Amygdala (tissue), 56 donors: ENCODE measurements around the gene CCL17.

Experiments used
- DNase-seq, 56 donors: peaks; one replicate each; lab custom pipeline; 2025; lab: John Stamatoyannopoulos, UW

Gene CCL17

DNA sequence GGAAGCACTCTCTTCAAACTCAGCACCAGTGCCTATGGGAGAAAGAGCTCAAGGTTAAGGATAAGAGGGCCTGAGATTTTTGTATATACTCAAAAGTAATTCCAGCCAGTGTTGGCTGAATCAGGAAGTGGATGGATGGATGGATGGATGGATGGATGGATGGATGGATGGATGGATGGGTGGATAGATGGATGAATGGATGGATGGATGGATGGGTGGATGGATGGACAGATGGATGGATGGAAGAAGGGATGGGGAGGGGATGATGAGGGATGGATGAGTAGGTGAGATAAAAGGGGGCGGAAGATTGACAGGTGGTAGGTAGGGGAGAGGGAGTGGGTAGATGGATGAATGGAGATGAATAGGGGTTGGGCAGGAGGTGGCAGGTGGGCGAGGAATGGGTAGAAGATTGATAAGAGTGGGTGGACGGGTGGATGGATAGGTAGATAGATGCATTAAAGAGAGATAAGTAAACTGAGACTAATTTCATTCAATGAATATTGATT lies 28.2 kb upstream of the CCL17 start:
- no peak for DNase-seq

DNA sequence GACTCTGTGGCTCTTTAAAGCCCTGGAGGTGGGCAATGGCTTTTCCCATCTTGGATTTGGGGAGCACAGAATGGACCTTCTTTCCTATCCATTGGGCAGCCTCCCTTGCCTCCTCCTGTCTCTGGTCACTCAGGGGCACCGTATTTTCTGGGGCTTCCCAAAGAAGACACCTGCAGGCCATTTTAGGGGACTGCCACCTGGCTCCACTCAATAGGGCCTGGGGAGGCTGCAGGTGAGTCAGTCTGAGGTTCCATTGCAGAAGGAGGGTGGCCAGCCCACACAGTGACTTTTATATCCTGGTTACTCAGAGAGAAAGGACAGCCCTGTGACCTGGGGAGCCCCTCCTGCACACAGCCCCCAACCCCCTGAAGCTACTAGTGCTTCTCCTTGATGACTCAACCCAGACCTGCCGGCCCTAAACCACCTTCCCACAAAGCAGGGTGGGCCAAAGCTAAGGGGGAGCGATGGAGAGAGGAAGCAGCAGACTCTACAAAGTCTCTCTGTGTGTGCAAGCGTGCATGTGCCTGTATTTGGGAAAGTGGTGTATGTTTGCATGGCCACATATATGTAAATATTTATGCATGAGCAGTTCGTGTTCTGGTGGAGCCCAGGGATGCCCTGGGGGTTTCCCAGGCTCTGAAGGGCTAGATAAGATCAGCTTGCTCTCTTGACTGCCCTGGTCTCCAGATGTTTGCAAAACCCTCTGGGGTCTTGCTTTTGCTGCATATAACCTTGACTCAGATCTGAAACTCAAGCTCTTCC lies 27.3 kb upstream of the CCL17 start:
- DNase-seq, result no peak

- no peak for DNase-seq
Measured at GRCh38 chr16:57379579-57379978, 25.0 kb upstream of the CCL17 start.

GRCh38 chr16:57380671-57381462 lies 23.7 kb upstream of the CCL17 start:
- peak in 4 of 56 donors; percentile 16 to 41 (median 29) for DNase-seq

GRCh38 chr16:57381791-57382534 lies 22.6 kb upstream of the CCL17 start:
- DNase-seq, result no peak

DNA sequence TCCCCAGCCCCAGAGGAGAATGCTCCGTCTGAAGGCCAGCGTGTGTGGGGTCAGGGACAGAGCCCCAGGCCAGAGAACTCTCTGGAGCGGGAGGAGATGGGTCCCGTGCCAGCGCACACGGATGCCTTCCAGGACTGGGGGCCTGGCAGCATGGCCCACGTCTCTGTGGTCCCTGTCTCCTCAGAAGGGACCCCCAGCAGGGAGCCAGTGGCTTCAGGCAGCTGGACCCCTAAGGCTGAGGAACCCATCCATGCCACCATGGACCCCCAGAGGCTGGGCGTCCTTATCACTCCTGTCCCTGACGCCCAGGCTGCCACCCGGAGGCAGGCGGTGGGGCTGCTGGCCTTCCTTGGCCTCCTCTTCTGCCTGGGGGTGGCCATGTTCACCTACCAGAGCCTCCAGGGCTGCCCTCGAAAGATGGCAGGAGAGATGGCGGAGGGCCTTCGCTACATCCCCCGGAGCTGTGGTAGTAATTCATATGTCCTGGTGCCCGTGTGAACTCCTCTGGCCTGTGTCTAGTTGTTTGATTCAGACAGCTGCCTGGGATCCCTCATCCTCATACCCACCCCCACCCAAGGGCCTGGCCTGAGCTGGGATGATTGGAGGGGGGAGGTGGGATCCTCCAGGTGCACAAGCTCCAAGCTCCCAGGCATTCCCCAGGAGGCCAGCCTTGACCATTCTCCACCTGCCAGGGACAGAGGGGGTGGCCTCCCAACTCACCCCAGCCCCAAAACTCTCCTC lies 21.9 kb upstream of the CCL17 start:
- no peak for DNase-seq

- DNase-seq, result no peak
Measured at GRCh38 chr16:57383276-57384247, 21.0 kb upstream of the CCL17 start.

DNA sequence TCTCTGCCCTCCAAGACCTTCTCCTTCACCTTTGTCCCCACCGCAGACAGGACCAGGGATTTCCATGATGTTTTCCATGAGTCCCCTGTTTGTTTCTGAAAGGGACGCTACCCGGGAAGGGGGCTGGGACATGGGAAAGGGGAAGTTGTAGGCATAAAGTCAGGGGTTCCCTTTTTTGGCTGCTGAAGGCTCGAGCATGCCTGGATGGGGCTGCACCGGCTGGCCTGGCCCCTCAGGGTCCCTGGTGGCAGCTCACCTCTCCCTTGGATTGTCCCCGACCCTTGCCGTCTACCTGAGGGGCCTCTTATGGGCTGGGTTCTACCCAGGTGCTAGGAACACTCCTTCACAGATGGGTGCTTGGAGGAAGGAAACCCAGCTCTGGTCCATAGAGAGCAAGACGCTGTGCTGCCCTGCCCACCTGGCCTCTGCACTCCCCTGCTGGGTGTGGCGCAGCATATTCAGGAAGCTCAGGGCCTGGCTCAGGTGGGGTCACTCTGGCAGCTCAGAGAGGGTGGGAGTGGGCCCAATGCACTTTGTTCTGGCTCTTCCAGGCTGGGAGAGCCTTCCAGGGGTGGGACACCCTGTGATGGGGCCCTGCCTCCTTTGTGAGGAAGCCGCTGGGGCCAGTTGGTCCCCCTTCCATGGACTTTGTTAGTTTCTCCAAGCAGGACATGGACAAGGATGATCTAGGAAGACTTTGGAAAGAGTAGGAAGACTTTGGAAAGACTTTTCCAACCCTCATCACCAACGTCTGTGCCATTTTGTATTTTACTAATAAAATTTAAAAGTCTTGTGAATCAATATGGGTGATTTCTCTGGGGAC lies 20.1 kb upstream of the CCL17 start:
- peak in 2 of 56 donors; percentile 14 to 35 for DNase-seq

- no peak for DNase-seq
Measured at GRCh38 chr16:57385083-57385482, 19.5 kb upstream of the CCL17 start.

DNA sequence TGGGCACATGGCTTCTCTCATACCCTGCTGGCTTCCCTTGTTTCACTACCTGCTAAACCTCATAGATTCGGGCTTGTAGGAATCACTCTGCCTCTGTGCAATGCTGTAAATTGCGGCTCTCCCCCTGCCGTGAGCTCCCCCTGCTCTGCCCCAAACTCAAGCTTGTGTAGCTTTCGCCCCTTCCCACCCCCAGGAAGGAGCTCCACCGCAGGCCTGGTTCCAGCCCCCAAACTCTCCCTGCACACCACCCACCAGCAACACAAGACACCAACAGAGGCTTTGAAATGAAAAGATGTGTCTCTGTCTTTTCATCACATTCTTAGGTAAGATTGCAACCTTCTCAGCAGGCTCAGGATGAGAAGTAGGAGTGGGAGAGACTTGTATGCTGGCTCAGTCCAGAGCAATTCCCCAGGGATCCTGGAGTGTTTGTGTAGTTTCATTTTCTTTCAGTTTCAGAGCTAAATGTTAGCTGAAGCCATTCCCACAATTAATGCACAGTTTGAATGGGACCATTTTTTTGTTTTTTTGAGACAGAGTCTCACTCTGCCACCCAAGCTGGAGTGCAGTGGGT lies 18.1 kb upstream of the CCL17 start:
- DNase-seq, result no peak

- no peak for DNase-seq
Measured at GRCh38 chr16:57387598-57388354, 16.8 kb upstream of the CCL17 start.

GRCh38 chr16:57388359-57389086 lies 16.0 kb upstream of the CCL17 start:
- DNase-seq, result no peak

DNA sequence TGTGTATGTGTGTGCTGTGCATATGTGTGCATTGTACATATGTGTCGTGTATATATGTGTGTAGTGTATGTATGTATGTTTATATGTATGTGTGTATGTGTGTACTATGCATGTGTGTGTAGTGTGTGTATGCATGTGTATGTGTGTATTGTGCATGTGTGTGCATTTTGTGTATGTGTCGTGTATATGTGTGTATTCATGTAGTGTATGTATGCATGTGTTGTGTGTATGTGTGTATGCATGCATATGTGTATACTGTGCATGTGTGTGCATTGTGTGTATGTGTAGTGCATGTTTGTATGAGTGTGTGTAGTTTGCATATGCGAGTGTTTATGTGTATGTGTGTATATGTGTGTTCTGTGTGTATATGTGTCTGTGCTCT lies 15.5 kb upstream of the CCL17 start:
- no peak for DNase-seq

DNA sequence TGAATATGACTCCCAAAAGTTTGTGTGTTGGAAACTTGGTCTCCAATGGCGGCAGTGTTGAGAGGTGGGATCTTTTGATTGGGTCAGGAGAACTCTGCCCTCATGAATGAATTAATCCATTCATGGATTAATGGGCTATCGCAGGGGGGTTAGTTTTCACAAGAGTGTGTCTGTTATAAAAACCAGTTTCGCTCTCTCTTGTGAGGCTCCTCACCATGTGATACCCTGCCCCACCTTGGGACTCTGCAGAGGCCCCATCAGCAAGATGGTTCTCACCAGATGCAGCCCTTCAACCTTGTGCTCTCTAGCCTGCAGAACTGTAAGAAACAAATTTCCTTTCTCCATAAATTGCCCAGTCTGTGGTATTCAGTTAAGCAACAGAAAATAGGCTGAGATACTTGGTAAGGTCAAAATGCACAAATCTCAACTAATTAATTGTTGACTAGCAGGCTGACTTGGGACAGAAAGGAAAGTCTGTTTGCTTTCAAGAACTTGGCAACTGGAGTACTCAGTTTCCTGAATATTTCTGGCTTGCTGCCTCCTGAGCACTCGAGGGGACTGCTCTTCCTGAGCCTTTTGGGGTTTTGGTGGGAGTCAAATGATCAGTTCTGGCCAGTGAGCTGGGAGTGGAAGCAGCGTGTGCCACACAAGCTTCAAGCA lies 13.8 kb upstream of the CCL17 start:
- DNase-seq, result no peak

DNA sequence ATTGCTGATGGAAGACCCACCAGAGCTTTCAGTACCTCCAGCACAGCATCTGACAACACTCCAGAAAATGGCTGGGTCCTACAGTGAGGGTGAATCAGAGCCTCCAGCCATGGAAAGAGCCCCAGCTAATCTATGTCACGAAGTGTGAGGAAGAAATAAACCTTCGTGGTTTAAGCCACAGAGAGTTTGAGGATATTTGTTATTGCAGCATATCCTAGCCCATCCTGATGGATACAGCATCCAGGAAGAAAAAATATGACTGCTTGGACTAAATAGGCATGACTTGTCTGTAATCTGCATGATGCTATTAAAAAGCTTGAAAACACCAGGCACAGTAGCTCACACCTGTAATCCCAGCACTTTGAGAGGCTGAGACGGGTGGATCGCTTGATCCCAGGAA lies 13.3 kb upstream of the CCL17 start:
- no peak for DNase-seq

- DNase-seq, result no peak
Measured at GRCh38 chr16:57391708-57392107, 12.9 kb upstream of the CCL17 start.
